IMR-90 (cell line): ENCODE results near the gene RPP30. TPM values are rescaled to one million over a fixed set of nuclear protein-coding genes. Genes with fewer than 3 reads are reported as not detected.

Experiments
- ATAC-seq: fragments of 200-7000 bp; cut with Tn5 transposase; 2 replicates; pipeline ENCODE4 v1.9.1; 2020; ENCODE audit warnings: low read depth, mild to moderate bottlenecking, moderate library complexity
- BruUV-seq: library from RNA; stranded (reverse); fragments of 400-500 nt; replicated peaks from 2 replicates; lab custom pipeline; 2021; lab: Mats Ljungman, UMichigan
- CTCF ChIA-PET: fragments of 300-600 bp; formaldehyde crosslinking; extraction: SDS; loops from one replicate; lab custom pipeline; 2021; ENCODE audit warnings: antibody characterized with exemption; lab: Yijun Ruan, JAX
- POLR2A ChIA-PET: fragments of 300-600 bp; sonication (Branson Sonifier 250); formaldehyde crosslinking; loops from one replicate; lab custom pipeline; 2022; ENCODE audit warnings: antibody characterized with exemption; ENCODE audit not compliant: unreplicated experiment; lab: Charles Lee
- DNase-seq: peaks from one replicate; pipeline ENCODE4 v3.0.0; 2013
- H2AFZ ChIP-seq: replicated peaks from 2 replicates; pipeline ENCODE3; 2013; ENCODE audit warnings: low read length, mild to moderate bottlenecking; ENCODE audit not compliant: poor library complexity
- H2AK5ac ChIP-seq: 2 replicates; pipeline ENCODE4 v1.6.1; 2013; ENCODE audit warnings: low read depth, low read length, inconsistent platforms
- H2AK9ac ChIP-seq: replicated peaks from 2 replicates; pipeline ENCODE3; 2013; ENCODE audit warnings: mild to moderate bottlenecking, low read depth, low read length, moderate library complexity; ENCODE audit not compliant: poor library complexity
- H2BK120ac ChIP-seq: 2 replicates; pipeline ENCODE4 v1.6.1; 2013; ENCODE audit warnings: low read depth, low read length, inconsistent platforms
- H2BK15ac ChIP-seq: 3 replicates; pipeline ENCODE4 v1.6.1; 2013; ENCODE audit warnings: low read depth, low read length, inconsistent platforms
- H2BK20ac ChIP-seq: 2 replicates; pipeline ENCODE4 v1.6.1; 2013; ENCODE audit warnings: low read depth, mild to moderate bottlenecking, inconsistent platforms, low read length, moderate library complexity
- H2BK5ac ChIP-seq: 2 replicates; pipeline ENCODE4 v1.6.1; 2013; ENCODE audit warnings: mild to moderate bottlenecking, low read depth, low read length, inconsistent platforms; ENCODE audit not compliant: poor library complexity, severe bottlenecking
- H3K14ac ChIP-seq: replicated peaks from 2 replicates; pipeline ENCODE4 v1.6.1; 2013; ENCODE audit warnings: low read depth, low read length, inconsistent platforms
- H3K18ac ChIP-seq: 2 replicates; pipeline ENCODE4 v1.6.1; 2013; ENCODE audit warnings: low read depth, low read length, control low read depth
- H3K23ac ChIP-seq: 2 replicates; pipeline ENCODE4 v1.6.1; 2013; ENCODE audit warnings: low read depth, low read length, inconsistent platforms
- H3K27ac ChIP-seq: 2 replicates; pipeline ENCODE4 v1.5.1; 2013; ENCODE audit warnings: mild to moderate bottlenecking, control low read depth, low read length; ENCODE audit not compliant: insufficient read depth
- H3K27me3 ChIP-seq: 2 replicates; pipeline ENCODE4 v1.6.1; 2013; ENCODE audit warnings: low read length; ENCODE audit not compliant: control insufficient read depth, insufficient read depth
- H3K36me3 ChIP-seq: 2 replicates; pipeline ENCODE4 v1.6.1; 2013; ENCODE audit warnings: low read length, mixed read lengths; ENCODE audit not compliant: control insufficient read depth, insufficient read depth
- H3K4ac ChIP-seq: 2 replicates; pipeline ENCODE4 v1.6.1; 2013; ENCODE audit warnings: low read depth, low read length, inconsistent platforms
- H3K4me1 ChIP-seq: 2 replicates; pipeline ENCODE4 v1.6.1; 2013; ENCODE audit warnings: low read length, mixed read lengths; ENCODE audit not compliant: control insufficient read depth, insufficient read depth
- H3K4me2 ChIP-seq: 2 replicates; pipeline ENCODE4 v1.6.1; 2013; ENCODE audit warnings: low read depth, mild to moderate bottlenecking, control low read depth, low read length, moderate library complexity
- H3K4me3 ChIP-seq: 2 replicates; pipeline ENCODE4 v1.5.1; 2013; ENCODE audit warnings: low read depth, mild to moderate bottlenecking, control low read depth, low read length, moderate library complexity; ENCODE audit not compliant: insufficient read depth
- H3K56ac ChIP-seq: 2 replicates; pipeline ENCODE4 v1.6.1; 2013; ENCODE audit warnings: low read length, inconsistent platforms; ENCODE audit not compliant: insufficient read depth; ENCODE audit errors: extremely low read depth
- H3K79me1 ChIP-seq, 2 experiments: 2 replicates each; pipeline ENCODE4 v1.6.1; 2013; ENCODE audit warnings: low read length in 2 of 2, inconsistent platforms in 1 of 2, low read depth in 1 of 2
- H3K9ac ChIP-seq: 2 replicates; pipeline ENCODE4 v1.6.1; 2013; ENCODE audit warnings: low read depth, low read length, control low read depth
- H3K9me1 ChIP-seq: 2 replicates; pipeline ENCODE4 v1.6.1; 2013; ENCODE audit warnings: low read length, inconsistent platforms; ENCODE audit not compliant: insufficient read depth
- H3K9me3 ChIP-seq: 2 replicates; pipeline ENCODE4 v1.6.1; 2013; ENCODE audit warnings: low read length; ENCODE audit not compliant: control insufficient read depth, insufficient read depth
- H4K20me1 ChIP-seq: 2 replicates; pipeline ENCODE4 v1.6.1; 2013; ENCODE audit warnings: low read length, inconsistent platforms; ENCODE audit not compliant: insufficient read depth
- H4K5ac ChIP-seq: 2 replicates; pipeline ENCODE4 v1.6.1; 2013; ENCODE audit warnings: mild to moderate bottlenecking, low read depth, low read length, control low read depth
- H4K8ac ChIP-seq, 2 experiments: 2 replicates each; pipeline ENCODE4 v1.6.1; 2013; ENCODE audit warnings: low read depth in 2 of 2, low read length in 2 of 2, control low read depth in 1 of 2, inconsistent platforms in 1 of 2
- H4K91ac ChIP-seq: 2 replicates; pipeline ENCODE4 v1.6.1; 2013; ENCODE audit warnings: low read depth, low read length, inconsistent platforms; ENCODE audit not compliant: insufficient read depth
- BHLHE40 ChIP-seq: fragments of 150-350 bp; IDR thresholded peaks from 2 replicates; pipeline ENCODE4 v1.6.1; 2016; ENCODE audit warnings: mild to moderate bottlenecking, low read depth, low read length
- CEBPB ChIP-seq: IDR thresholded peaks from 2 replicates; pipeline ENCODE4 v1.6.1; 2012; ENCODE audit warnings: low read depth, low read length, improper control_type of control experiment
- CHD1 ChIP-seq: IDR thresholded peaks from 2 replicates; pipeline ENCODE4 v1.6.1; 2012; ENCODE audit warnings: low read depth, low read length, improper control_type of control experiment
- FOS ChIP-seq: fragments of 150-350 bp; IDR thresholded peaks from 2 replicates; pipeline ENCODE4 v1.6.1; 2016; ENCODE audit warnings: low read depth, low read length
- MAFK ChIP-seq: IDR thresholded peaks from 2 replicates; pipeline ENCODE4 v1.6.1; 2012; ENCODE audit warnings: low read depth, low read length, improper control_type of control experiment
- MAZ ChIP-seq: IDR thresholded peaks from 2 replicates; pipeline ENCODE4 v1.6.1; 2012; ENCODE audit warnings: low read depth, mild to moderate bottlenecking, low read length, improper control_type of control experiment, moderate library complexity, borderline replicate concordance
- POLR2A ChIP-seq: IDR thresholded peaks from 2 replicates; pipeline ENCODE4 v1.6.1; 2012; ENCODE audit warnings: mild to moderate bottlenecking, low read depth, low read length
- RCOR1 ChIP-seq: IDR thresholded peaks from 2 replicates; pipeline ENCODE4 v1.6.1; 2012; ENCODE audit warnings: mild to moderate bottlenecking, low read length, improper control_type of control experiment; ENCODE audit not compliant: insufficient replicate concordance
- SMC3 ChIP-seq: fragments of 150-350 bp; IDR thresholded peaks from 2 replicates; pipeline ENCODE4 v1.6.1; 2016; ENCODE audit warnings: low read depth, mild to moderate bottlenecking, antibody characterized with exemption, low read length, moderate library complexity
- USF2 ChIP-seq: fragments of 150-350 bp; IDR thresholded peaks from 2 replicates; pipeline ENCODE4 v1.6.1; 2017; ENCODE audit warnings: mild to moderate bottlenecking, antibody characterized with exemption, low read length, low read depth
- WGBS, 2 experiments: methylation state at CpG; one replicate each; pipeline versions ENCODE4 v1.1.5 to v1.1.7; 2013; ENCODE audit warnings: missing lambda C conversion rate in 2 of 2; ENCODE audit not compliant: insufficient read length in 1 of 2; ENCODE audit errors: extremely low coverage in 2 of 2; 5-methylcytosine and 5-hydroxymethylcytosine counted together
- dilution Hi-C: fragments of 300-500 bp; cut with HindIII; formaldehyde crosslinking; loops from one replicate; pipeline ENCODE4 v1.14.3; 2018; ENCODE audit warnings: low sequenced_read_pairs; ENCODE audit not compliant: unreplicated experiment
- in situ Hi-C: fragments of 300-500 bp; cut with MboI; formaldehyde crosslinking; loops from 3 replicates; pipeline ENCODE4 v1.14.3; 2019; ENCODE audit warnings: low sequenced_read_pairs, inconsistent platforms, mixed read lengths
- intact Hi-C: fragments of 100-400 bp; cut with micrococcal nuclease; formaldehyde crosslinking; loops from 2 replicates; pipeline ENCODE4 v1.10.0; 2022
- polyA plus RNA-seq, 3 experiments: library from polyadenylated mRNA; depleted of rRNA; stranded (reverse); fragments of >200 nt; gene quantifications; 2 replicates each; pipeline ENCODE4 v1.2.3, GENCODE V29; 2012; ENCODE audit warnings: low replicate concordance in 1 of 3
- total RNA-seq: library from RNA; depleted of rRNA; stranded (reverse); fragments of >200 nt; gene quantifications from 2 replicates; pipeline ENCODE4 v1.2.3, GENCODE V29; 2012

Gene RPP30
- total and polyA plus RNA-seq, 2 of the 4 experiments (the other 2 are of a cell fraction) = 27.6 to 45.2 TPM

- TF ChIP-seq FOS = no peak
Observed at GRCh38 chr10:90858461-90858968, 13.3 kb upstream of the RPP30 start (continued).

GRCh38 chr10:90859321-90859751 lies 12.4 kb upstream of the RPP30 start:
- Histone ChIP-seq H3K9me3 (no peaks in the 10 kb centered on the region), H3K4me2 (peak overlapping the region; percentile 39; the same call in 1 of the 2 replicates), H3K9me1 (0 out of 2 replicates have a peak, but pooled peaks cover 2% of the 10 kb centered on the region), H4K20me1 (no peaks in the 10 kb centered on the region), H4K91ac (no peak overlapping the region), H2AK9ac (no peak overlapping the region), H3K9ac (no peak overlapping the region), H2AFZ (no peak overlapping the region), H4K5ac (no peak overlapping the region), H2BK20ac (no peak overlapping the region), H2BK120ac (no peak overlapping the region), H3K18ac (no peak overlapping the region), H3K56ac (no peak overlapping the region), H3K4ac (no peak overlapping the region), H2AK5ac (no peak overlapping the region), H3K4me3 (no peak overlapping the region), H3K27ac (no peak overlapping the region), H3K36me3 (no peaks in the 10 kb centered on the region), H2BK5ac (no peak overlapping the region), H3K4me1 (no peaks in the 10 kb centered on the region), H3K14ac (no peak overlapping the region), H3K27me3 (peaks cover 18% of the 10 kb centered on the region), H4K8ac (no peak overlapping the region), H3K79me1 (no peaks in the 10 kb centered on the region; a peak in 1 of 4 replicates), H3K23ac (no peak overlapping the region), H2BK15ac (no peak overlapping the region)
- CTCF ChIA-PET = interaction anchor here (0.5 to 1.9 kb wide), 3 partner anchors 87 to 1051 kb away, joined by 3 to 5 read pairs (median 4); no protein-coding TSS in a partner anchor
- no TSS peak for BruUV-seq
- ATAC-seq (peak; percentile 50), DNase-seq (peak; percentile 79)
- POLR2A ChIA-PET = no interaction called here
- intact Hi-C loops = no loop called here
- TF ChIP-seq MAZ = no peak
- TF ChIP-seq CHD1 = no peak
- no peak for TF ChIP-seq RCOR1
- no peak for TF ChIP-seq MAFK
- TF ChIP-seq POLR2A = no peak
- TF ChIP-seq FOS = peak; percentile 64
- TF ChIP-seq BHLHE40 = no peak
- TF ChIP-seq CEBPB = peak; percentile 89
- TF ChIP-seq USF2 = no peak
- no peak for TF ChIP-seq SMC3
- WGBS, 2 experiments = no CpG with 5 or more reads among the region's 5 CpGs
- in situ Hi-C loops = loop anchor here (25.0 kb wide), 1 partner anchor 1422 kb away; no protein-coding TSS in a partner anchor
- dilution Hi-C loops = no loop called here
